ENCODE results near the gene DAPK2.

GRCh38 chr15:63945838-63946298 lies 100.4 kb downstream of the DAPK2 start:
- no peak for TF ChIP-seq CTCF (IDR thresholded peaks at IDR 0.05; ENCODE audit: low read depth, low read length)
- no peak for TF ChIP-seq POLR2A (IDR thresholded peaks at IDR 0.05; ENCODE audit: extremely low read depth, insufficient read length)
- no peak for TF ChIP-seq MAX (IDR thresholded peaks at IDR 0.05; ENCODE audit: low read depth, low read length)
- no peak for TF ChIP-seq MYC (IDR thresholded peaks at IDR 0.05; ENCODE audit: low read depth, low read length)
